ENCODE results near the gene PWP1.

GRCh38 chr12:107646436-107646835 lies 39.2 kb upstream of the PWP1 start:
- TF ChIP-seq CTCF (IDR thresholded peaks at IDR 0.05) (no peak), ZFX (IDR thresholded peaks at IDR 0.05; ENCODE audit: borderline replicate concordance) (no peak)

All from 22Rv1 (cell line).